HEK293 (cell line): ENCODE data around the gene WDR48.

Source experiments
- CTCF ChIP-seq: fragments of 450-650 bp; formaldehyde crosslinking; IDR thresholded peaks from 2 replicates; pipeline ENCODE4 v1.5.1; 2016; ENCODE audit warnings: missing biosample characterization, missing genetic modification characterization
- ZBTB20 ChIP-seq: fragments of 450-650 bp; formaldehyde crosslinking; IDR thresholded peaks from 2 replicates; pipeline ENCODE4 v1.5.1; 2016; ENCODE audit warnings: missing biosample characterization, missing genetic modification characterization
- ZNF311 ChIP-seq: fragments of 450-650 bp; formaldehyde crosslinking; IDR thresholded peaks from 2 replicates; pipeline ENCODE4 v1.5.1; 2017; ENCODE audit warnings: missing biosample characterization, missing genetic modification characterization, borderline replicate concordance

- TF ChIP-seq CTCF (tag by site-specific recombination), result no peak
- TF ChIP-seq ZBTB20 (tag by site-specific recombination), result no peak
- no peak for TF ChIP-seq ZNF311 (tag by site-specific recombination)
Observed at GRCh38 chr3:39080026-39080425, 28.2 kb downstream of the WDR48 start.
